ENCODE data around the gene OR10J4.

The OR10J4 gene

GRCh38 chr1:159459551-159459950, 27.5 kb downstream of the OR10J4 start:
- no peak overlapping the region for H3K4me3 ChIP-seq (ENCODE audit: low read length)
- TF ChIP-seq CTCF (conservative IDR thresholded peaks at IDR 0.05; ENCODE audit: low read depth, low read length): no peak
- no peak for DNase-seq (ENCODE audit: low read depth)

DNA sequence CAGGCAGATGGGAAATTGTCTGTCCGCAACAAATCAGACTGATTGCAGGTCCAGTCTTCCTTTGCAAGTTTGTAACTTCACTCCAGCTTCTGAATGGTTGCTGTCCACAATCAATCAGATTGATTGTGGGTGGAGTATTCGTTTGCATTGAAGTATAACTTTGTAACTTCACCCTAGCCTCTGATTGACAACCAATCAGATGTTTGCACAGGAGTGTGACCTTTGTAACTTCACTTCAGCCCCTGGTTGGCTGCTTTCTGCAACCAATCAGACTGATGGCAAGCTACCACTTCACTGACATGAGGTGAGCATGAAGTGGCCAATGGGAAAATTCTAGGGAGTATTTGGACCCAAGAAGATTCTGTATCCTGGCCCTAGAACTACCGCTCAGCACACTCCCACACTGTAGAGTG, 33.2 kb downstream of the OR10J4 start:
- no peak for DNase-seq (ENCODE audit: low read depth)
- no peak for TF ChIP-seq CTCF (conservative IDR thresholded peaks at IDR 0.05; ENCODE audit: low read depth, low read length)
- H3K4me3 ChIP-seq (ENCODE audit: low read length): no peak overlapping the region

- no peak for DNase-seq (ENCODE audit: low read depth)
- TF ChIP-seq CTCF (conservative IDR thresholded peaks at IDR 0.05; ENCODE audit: low read depth, low read length): no peak
- H3K4me3 ChIP-seq (ENCODE audit: low read length): no peak overlapping the region
These were observed 36.3 kb downstream of the OR10J4 start for GRCh38 chr1:159468321-159468720.

- TF ChIP-seq CTCF (conservative IDR thresholded peaks at IDR 0.05; ENCODE audit: low read depth, low read length): no peak
- DNase-seq (ENCODE audit: low read depth): no peak
- no peak overlapping the region for H3K4me3 ChIP-seq (ENCODE audit: low read length)
These were observed 38.0 kb downstream of the OR10J4 start for GRCh38 chr1:159469921-159470533.

DNA sequence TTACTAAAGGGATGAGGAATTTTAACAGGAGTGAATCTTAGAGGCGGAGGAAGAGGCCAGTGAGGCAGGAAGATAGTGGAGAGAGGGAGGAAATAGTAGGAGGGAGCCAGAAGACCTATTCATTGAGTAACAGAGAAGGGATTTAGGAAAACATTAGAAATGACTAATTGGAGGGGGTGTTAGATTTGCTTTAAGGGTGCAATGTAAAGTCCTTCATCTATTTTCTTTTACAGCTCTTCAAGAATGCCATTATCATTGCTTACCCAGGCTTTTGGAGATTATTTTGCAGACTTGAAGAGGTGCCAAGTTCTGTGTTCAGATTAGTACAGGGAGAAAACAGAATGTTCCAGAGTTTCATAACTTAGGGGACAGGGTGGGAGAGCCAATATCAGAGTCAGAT, 41.3 kb downstream of the OR10J4 start:
- no peak overlapping the region for H3K4me3 ChIP-seq (ENCODE audit: low read length)
- no peak for TF ChIP-seq CTCF (conservative IDR thresholded peaks at IDR 0.05; ENCODE audit: low read depth, low read length)
- DNase-seq (ENCODE audit: low read depth): peak; percentile 17

DNA sequence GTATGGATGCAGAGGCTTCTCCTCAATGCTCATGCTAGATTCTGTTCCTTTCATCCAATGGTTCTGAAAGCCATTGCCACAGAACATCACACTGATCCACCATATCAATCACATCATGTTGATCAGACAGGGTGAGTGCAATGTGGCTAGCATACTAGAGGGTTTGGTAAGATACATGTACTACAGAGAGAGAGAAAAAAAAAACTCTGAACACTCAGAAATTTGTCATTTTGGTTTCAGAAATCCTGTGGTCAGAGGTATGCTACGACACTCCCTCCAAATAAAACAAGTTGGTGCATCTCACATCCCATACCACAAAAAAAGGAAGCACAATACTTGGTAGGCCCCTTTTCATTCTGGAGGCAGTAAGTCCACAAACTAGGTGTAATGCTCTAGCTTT, 42.9 kb downstream of the OR10J4 start:
- DNase-seq (ENCODE audit: low read depth): no peak
- H3K4me3 ChIP-seq (ENCODE audit: low read length): no peak overlapping the region

More for the DNA sequence above, 42.9 kb downstream of the OR10J4 start:
- no peak for TF ChIP-seq CTCF (conservative IDR thresholded peaks at IDR 0.05; ENCODE audit: low read depth, low read length)

Data from retinal pigment epithelial cell (primary cell).